SU-DHL-6 (cell line): ENCODE results near the gene EIF2B2.

Experiments used
- H2AFZ ChIP-seq: fragments of 200-600 bp; sonication (generic); 2 replicates; pipeline ENCODE4 v1.6.1; 2014; ENCODE audit warnings: low read depth, mild to moderate bottlenecking, moderate library complexity, mixed read lengths, antibody characterized with exemption, low read length; ENCODE audit not compliant: severe bottlenecking
- H3F3A ChIP-seq: fragments of 200-600 bp; shearing (Covaris generic); 2 replicates; pipeline ENCODE4 v1.6.0; 2016; ENCODE audit warnings: antibody characterized with exemption, mild to moderate bottlenecking; ENCODE audit not compliant: insufficient read depth
- H3K27ac ChIP-seq: fragments of 200-600 bp; sonication (generic); 2 replicates; pipeline ENCODE4 v1.5.1; 2016; ENCODE audit warnings: low read depth, mild to moderate bottlenecking, low read length, moderate library complexity, mixed read lengths
- H3K27me3 ChIP-seq: fragments of 200-600 bp; sonication (generic), shearing (Covaris generic); 2 replicates; pipeline ENCODE4 v1.6.0; 2014; ENCODE audit warnings: mild to moderate bottlenecking, low read length
- H3K36me3 ChIP-seq: fragments of 200-600 bp; sonication (generic); 2 replicates; pipeline ENCODE4 v1.6.1; 2014; ENCODE audit warnings: mild to moderate bottlenecking, low read length, mixed read lengths
- H3K4me2 ChIP-seq: fragments of 300-600, 200-600 bp; shearing (Covaris generic), sonication (generic); 2 replicates; pipeline ENCODE4 v1.6.0; 2014; ENCODE audit warnings: low read length, low read depth, mild to moderate bottlenecking; ENCODE audit not compliant: poor library complexity, severe bottlenecking
- H3K4me3 ChIP-seq: fragments of 200-600 bp; sonication (generic); 2 replicates; pipeline ENCODE4 v1.5.1; 2014; ENCODE audit warnings: antibody characterized with exemption, low read length, mild to moderate bottlenecking, mixed read lengths; ENCODE audit not compliant: insufficient read depth, poor library complexity, severe bottlenecking
- H3K79me2 ChIP-seq: fragments of 200-600 bp; sonication (generic); 2 replicates; pipeline ENCODE4 v1.6.1; 2014; ENCODE audit warnings: mild to moderate bottlenecking, low read length, moderate library complexity; ENCODE audit not compliant: insufficient read depth
- H3K9ac ChIP-seq: fragments of 200-600 bp; sonication (generic); 2 replicates; pipeline ENCODE4 v1.7.0; 2014; ENCODE audit warnings: mild to moderate bottlenecking, low read length
- H3K9me2 ChIP-seq: fragments of 200-600 bp; sonication (generic); replicated peaks from 2 replicates; pipeline ENCODE4 v1.6.1; 2014; ENCODE audit warnings: low read length; ENCODE audit not compliant: insufficient read depth
- H3K9me3 ChIP-seq: fragments of 200-600 bp; sonication (generic); 2 replicates; pipeline ENCODE4 v1.6.1; 2014; ENCODE audit warnings: low read length, mixed read lengths; ENCODE audit not compliant: insufficient read depth
- H4K20me1 ChIP-seq: fragments of 200-600 bp; sonication (generic); 2 replicates; pipeline ENCODE4 v1.6.1; 2014; ENCODE audit warnings: low read depth, mild to moderate bottlenecking, antibody characterized with exemption, low read length, moderate library complexity, mixed read lengths
- CTCF ChIP-seq: fragments of 200-600 bp; sonication (generic); IDR thresholded peaks from one replicate; pipeline ENCODE4 v1.5.1; 2017; ENCODE audit warnings: antibody characterized with exemption, mild to moderate bottlenecking, low read length, moderate library complexity; ENCODE audit not compliant: insufficient read depth, poor library complexity, severe bottlenecking
- EZH2phosphoT487 ChIP-seq: fragments of 200-600 bp; sonication (generic), shearing (Covaris generic); conservative IDR thresholded peaks from 2 replicates; pipeline ENCODE4 v1.6.1; 2018; ENCODE audit warnings: mild to moderate bottlenecking, antibody characterized with exemption, low read length, moderate library complexity, mixed read lengths

EIF2B2 gene

GRCh38 chr14:75016815-75017214 is 14.1 kb downstream of the EIF2B2 start:
- Histone ChIP-seq H3K27ac (no peak overlapping the region), H3K9ac (no peak overlapping the region), H3K27me3 (no peaks in the 10 kb centered on the region), H3K9me3 (no peaks in the 10 kb centered on the region), H3F3A (no peaks in the 10 kb centered on the region), H3K79me2 (no peaks in the 10 kb centered on the region), H3K4me2 (no peak overlapping the region), H3K36me3 (peaks cover 22% of the 10 kb centered on the region; the same call in 1 of the 2 replicates), H4K20me1 (no peaks in the 10 kb centered on the region), H3K9me2 (no peaks in the 10 kb centered on the region), H2AFZ (no peak overlapping the region), H3K4me3 (no peak overlapping the region)
- TF ChIP-seq EZH2phosphoT487 (no peak), CTCF (no peak)

- H3K9me2 ChIP-seq, result no peaks in the 10 kb centered on the region
- no peaks in the 10 kb centered on the region for H4K20me1 ChIP-seq
- H3K4me3 ChIP-seq, result no peak overlapping the region
- no peaks in the 10 kb centered on the region for H3K27me3 ChIP-seq
- H3K27ac ChIP-seq, result no peak overlapping the region
- no peaks in the 10 kb centered on the region; the same call in 1 of the 2 replicates for H3F3A ChIP-seq
- TF ChIP-seq EZH2phosphoT487, result no peak
- TF ChIP-seq CTCF, result no peak
- H3K79me2 ChIP-seq, result no peaks in the 10 kb centered on the region
- no peak overlapping the region for H3K4me2 ChIP-seq
- H2AFZ ChIP-seq, result no peak overlapping the region
- no peak overlapping the region for H3K9ac ChIP-seq
- H3K9me3 ChIP-seq, result no peaks in the 10 kb centered on the region
- H3K36me3 ChIP-seq, result peaks cover 31% of the 10 kb centered on the region; the same call in 1 of the 2 replicates
Observed at GRCh38 chr14:75018694-75019093, 16.0 kb downstream of the EIF2B2 start.

- no peaks in the 10 kb centered on the region for H3K79me2 ChIP-seq
- no peak overlapping the region for H3K4me3 ChIP-seq
- no peaks in the 10 kb centered on the region; the same call in 1 of the 2 replicates for H3F3A ChIP-seq
- H4K20me1 ChIP-seq, result no peaks in the 10 kb centered on the region
- no peak overlapping the region for H3K9ac ChIP-seq
- H3K36me3 ChIP-seq, result peaks cover 21% of the 10 kb centered on the region; the same call in 1 of the 2 replicates
- TF ChIP-seq CTCF (no peak), EZH2phosphoT487 (no peak)
- no peak overlapping the region for H3K4me2 ChIP-seq
- no peaks in the 10 kb centered on the region for H3K9me3 ChIP-seq
- H3K27ac ChIP-seq, result no peak overlapping the region
- no peaks in the 10 kb centered on the region for H3K27me3 ChIP-seq
- no peaks in the 10 kb centered on the region for H3K9me2 ChIP-seq
- H2AFZ ChIP-seq, result no peak overlapping the region
Observed at GRCh38 chr14:75022655-75023054, 19.9 kb downstream of the EIF2B2 start.
